ENCODE measurements around the gene KCNG4.

The KCNG4 gene

DNA sequence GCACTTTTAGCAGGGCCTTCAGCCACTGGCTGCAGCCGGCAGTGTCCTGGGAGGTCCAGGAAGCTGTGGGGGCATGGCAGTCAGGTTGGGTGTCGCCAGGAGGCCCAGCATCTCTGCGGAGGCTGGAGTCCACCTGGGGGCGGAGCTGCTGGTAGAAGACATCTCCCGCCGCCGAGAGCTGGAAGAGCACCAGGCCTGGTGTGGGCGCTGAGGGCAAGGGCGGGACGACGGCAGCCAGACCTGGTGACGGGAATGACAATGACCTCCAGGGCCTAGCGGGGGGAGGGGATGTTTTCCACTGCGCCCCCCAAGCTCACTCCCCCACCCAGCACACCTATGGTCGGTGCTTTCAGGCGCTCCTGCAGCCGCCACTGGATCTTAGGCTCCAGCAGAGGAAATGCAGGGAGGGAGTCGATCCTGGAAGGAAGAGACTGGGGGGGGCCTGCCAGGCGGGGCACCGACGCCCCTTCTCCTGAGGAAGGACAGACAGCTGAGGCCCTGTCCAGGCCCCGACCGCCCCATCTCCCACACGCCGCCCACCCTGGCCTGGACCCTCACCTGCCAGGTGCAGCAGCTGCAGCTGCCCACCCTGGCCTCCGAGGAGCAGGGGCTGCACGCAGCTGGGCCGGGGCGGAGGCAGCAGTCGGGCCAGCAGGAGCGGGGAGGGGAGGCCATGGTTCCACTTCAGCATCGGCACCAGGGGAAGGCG, 60.0 kb downstream of the KCNG4 start:
- Histone ChIP-seq H3K9me3 (ENCODE audit: low read length) (no peaks in the 10 kb centered on the region), H3K4me3 (ENCODE audit: low read length) (no peak overlapping the region), H3K36me3 (ENCODE audit: insufficient read depth, low read length) (peaks cover 62% of the 10 kb centered on the region), H3K27me3 (ENCODE audit: insufficient read depth, low read length) (no peaks in the 10 kb centered on the region), H2AFZ (ENCODE audit: low read depth, low read length) (no peak overlapping the region), H3K4me1 (ENCODE audit: insufficient read depth, low read length) (peaks cover 16% of the 10 kb centered on the region)

DNA sequence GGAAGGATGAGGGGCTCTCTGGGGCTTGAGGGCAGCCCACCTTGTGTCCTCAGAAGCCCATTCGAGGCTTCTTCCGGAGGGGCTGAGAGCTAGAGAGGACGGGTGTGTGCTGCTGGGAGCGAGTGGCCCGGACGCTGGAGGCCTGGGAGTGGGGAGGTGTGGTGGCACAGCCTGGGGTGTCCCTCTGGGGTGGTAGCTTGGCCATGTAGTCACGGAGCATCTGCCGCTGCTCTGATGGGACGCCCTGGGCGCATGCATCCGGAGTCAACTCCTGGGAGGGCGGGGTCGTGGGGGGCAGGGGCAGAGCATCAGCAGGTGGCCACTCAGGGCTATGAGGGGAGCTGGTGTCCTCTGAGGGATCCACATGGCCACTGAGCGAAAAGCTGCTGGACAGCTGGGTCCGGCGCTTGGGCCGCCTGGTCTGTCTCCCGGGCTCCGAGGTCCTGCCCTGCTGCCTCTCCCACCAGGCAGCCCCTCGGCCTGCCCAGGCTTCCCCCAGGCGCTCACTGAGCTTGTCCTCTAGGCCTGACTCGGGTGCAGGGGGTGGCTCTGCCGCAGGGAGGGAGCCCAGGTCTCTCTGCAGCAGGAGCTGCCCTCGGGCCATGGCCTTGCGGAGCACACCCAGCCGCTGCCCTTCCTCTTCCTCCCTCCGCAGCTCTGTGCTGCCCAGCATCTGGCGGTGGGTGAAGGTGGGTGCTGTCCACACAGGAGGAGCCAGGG, 60.8 kb downstream of the KCNG4 start:
- Histone ChIP-seq H3K9me3 (ENCODE audit: low read length) (no peaks in the 10 kb centered on the region), H2AFZ (ENCODE audit: low read depth, low read length) (no peak overlapping the region), H3K27me3 (ENCODE audit: insufficient read depth, low read length) (no peaks in the 10 kb centered on the region), H3K4me1 (ENCODE audit: insufficient read depth, low read length) (peaks cover 16% of the 10 kb centered on the region), H3K4me3 (ENCODE audit: low read length) (no peak overlapping the region), H3K36me3 (ENCODE audit: insufficient read depth, low read length) (peaks cover 55% of the 10 kb centered on the region)

DNA sequence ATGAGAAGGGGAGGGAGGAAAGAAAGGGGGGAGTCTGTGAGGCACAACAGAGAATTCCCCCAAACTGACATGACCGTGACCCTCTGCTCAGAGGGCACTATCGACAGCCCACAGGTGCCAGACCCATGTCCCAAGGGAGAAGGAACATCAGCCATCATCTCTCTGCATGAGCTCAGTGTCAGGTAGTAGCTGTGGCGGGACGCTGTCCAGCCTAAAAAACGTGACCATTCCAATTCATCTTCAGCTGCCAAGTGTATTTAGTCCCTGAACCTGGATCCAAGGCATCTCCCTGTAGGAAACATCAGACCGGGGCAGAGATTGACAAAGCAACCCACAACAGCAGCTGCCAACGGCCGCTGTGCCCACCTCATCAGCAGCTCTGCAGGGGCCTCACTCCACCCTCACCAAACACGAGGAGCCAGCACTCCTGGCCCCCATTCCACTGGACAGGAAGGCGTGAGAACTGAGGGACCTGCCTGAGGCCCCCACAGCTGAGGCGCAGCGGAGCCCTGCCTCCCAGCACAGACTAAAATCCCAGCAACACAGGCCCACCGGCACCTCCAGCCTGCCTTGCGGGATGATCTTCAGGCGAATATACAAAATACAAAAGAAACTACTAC, 61.6 kb downstream of the KCNG4 start:
- H3K36me3 ChIP-seq (ENCODE audit: insufficient read depth, low read length): peaks cover 47% of the 10 kb centered on the region

DNA sequence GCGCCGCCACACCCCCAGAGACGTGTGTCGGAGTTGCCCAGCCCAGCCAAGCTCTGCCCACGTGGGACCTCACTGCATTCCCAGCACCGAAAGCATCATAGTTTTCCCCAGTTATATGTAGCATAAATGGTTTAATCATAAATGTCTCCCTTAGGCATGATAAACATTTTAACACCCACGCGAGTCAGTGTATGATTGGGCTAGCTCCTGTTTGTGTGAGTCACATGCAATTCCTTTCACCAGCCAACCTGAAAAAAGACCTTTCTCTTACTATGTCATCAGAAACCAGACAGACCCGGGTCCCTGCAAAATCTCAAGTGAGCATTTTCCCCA, 62.1 kb downstream of the KCNG4 start:
- no peak overlapping the region for H2AFZ ChIP-seq (ENCODE audit: low read depth, low read length)
- H3K9me3 ChIP-seq (ENCODE audit: low read length): no peaks in the 10 kb centered on the region
- H3K4me3 ChIP-seq (ENCODE audit: low read length): no peak overlapping the region
- peaks cover 16% of the 10 kb centered on the region for H3K4me1 ChIP-seq (ENCODE audit: insufficient read depth, low read length)
- no peaks in the 10 kb centered on the region for H3K27me3 ChIP-seq (ENCODE audit: insufficient read depth, low read length)
- peaks cover 42% of the 10 kb centered on the region for H3K36me3 ChIP-seq (ENCODE audit: insufficient read depth, low read length)

More for the DNA sequence above, 61.6 kb downstream of the KCNG4 start:
- Histone ChIP-seq H3K4me1 (ENCODE audit: insufficient read depth, low read length) (peaks cover 16% of the 10 kb centered on the region), H3K9me3 (ENCODE audit: low read length) (no peaks in the 10 kb centered on the region), H3K27me3 (ENCODE audit: insufficient read depth, low read length) (no peaks in the 10 kb centered on the region), H3K4me3 (ENCODE audit: low read length) (no peak overlapping the region), H2AFZ (ENCODE audit: low read depth, low read length) (no peak overlapping the region)

DNA sequence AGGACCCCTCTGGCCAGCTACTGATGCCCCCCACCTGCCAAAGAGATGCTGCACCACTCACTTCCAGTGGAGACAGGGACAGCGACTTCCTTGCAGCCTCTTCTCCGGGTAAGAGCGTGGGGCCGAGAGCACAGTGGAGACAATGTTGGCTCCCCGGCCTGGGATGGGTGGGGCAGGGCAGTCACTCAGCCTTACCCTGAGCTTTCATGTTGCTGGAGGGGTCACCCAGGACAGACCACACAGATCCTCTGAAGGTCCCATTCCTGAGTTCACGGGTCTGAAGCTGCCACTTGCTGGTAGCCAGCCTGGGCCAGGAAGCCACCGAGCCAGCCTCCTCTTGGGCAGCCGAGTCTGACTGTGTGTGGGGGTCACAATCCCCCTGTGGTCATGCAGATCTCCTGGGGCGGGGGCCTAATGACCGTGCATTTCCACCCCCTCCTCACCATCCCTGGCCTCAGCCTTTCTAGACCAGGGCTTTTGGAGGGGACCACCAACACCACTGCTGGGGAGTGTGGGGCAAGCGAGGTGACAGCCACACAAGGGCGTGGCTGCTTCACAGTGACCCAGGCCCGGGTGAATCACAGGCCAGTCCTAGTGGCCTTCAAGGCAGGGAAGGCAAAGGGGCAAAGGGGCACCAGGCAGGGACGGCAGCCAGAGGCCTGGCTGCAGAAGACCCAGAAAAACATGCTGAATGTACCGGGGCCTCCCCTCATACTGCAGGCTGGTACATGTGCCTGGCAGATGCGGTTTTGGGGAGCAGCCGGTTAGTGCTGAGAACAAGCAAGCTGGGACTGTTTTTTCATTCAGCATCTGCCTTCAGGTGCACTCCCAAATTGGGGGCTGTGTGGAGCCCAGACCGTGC, 63.4 kb downstream of the KCNG4 start:
- peaks cover 16% of the 10 kb centered on the region for H3K4me1 ChIP-seq (ENCODE audit: insufficient read depth, low read length)
- no peak overlapping the region for H2AFZ ChIP-seq (ENCODE audit: low read depth, low read length)
- no peaks in the 10 kb centered on the region for H3K27me3 ChIP-seq (ENCODE audit: insufficient read depth, low read length)
- H3K36me3 ChIP-seq (ENCODE audit: insufficient read depth, low read length): peaks cover 29% of the 10 kb centered on the region
- no peak overlapping the region for H3K4me3 ChIP-seq (ENCODE audit: low read length)
- no peaks in the 10 kb centered on the region for H3K9me3 ChIP-seq (ENCODE audit: low read length)

DNA sequence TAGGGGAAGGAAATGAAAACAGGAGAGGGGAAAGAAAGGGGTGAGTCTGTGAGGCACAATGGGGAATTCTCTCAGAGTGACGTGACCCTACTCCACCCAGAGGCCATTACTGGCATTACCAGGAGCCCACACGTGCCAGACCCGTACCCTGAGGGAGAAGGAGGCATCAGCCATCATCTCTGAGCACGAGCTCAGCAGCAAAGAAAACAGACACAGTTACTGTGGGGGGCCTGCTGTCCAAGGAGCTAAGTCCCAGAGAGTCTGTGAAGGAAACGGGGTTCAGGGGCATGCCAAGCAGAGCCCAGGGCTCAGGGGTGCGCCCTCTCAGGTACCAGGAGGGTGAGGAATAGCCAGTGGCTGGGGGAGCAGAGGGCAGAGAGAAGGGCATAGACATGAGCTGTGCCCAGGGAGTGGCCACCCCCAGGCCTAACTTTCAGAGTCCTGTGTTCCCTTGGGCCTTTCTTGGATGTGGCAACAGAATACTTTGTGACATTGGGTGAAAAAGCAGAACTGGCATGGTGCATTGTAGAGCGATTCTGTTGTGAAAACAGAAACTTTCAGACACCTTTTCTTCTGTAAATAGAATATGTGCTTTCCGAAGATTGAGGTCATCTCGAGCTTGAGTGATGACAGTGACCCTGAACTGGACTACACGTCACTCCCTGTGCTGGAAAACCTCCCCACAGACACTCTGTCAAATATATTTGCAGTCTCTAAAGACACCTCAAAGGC, 64.3 kb downstream of the KCNG4 start:
- Histone ChIP-seq H2AFZ (ENCODE audit: low read depth, low read length) (no peak overlapping the region), H3K36me3 (ENCODE audit: insufficient read depth, low read length) (peaks cover 26% of the 10 kb centered on the region), H3K4me1 (ENCODE audit: insufficient read depth, low read length) (peaks cover 16% of the 10 kb centered on the region), H3K4me3 (ENCODE audit: low read length) (no peak overlapping the region), H3K9me3 (ENCODE audit: low read length) (no peaks in the 10 kb centered on the region), H3K27me3 (ENCODE audit: insufficient read depth, low read length) (no peaks in the 10 kb centered on the region)

DNA sequence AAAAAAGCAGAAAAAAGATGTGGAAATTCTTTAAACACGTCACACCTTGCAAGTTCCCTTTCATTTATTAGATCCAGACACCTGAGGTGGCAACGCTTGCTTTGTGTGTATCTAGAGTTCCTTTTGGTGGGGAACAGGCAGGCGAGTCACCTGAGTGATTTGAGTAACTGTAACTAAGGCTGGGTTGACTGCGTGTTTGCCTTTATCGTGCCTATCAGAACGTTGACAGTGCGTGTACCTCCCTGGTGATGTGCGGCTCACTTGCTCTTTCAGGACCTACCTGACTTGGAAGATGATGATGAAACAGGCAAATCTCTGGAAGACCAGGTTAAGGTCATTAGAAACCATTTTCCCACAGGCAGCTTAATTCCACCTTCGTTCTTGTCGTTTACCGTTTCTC, 65.4 kb downstream of the KCNG4 start:
- H3K4me1 ChIP-seq (ENCODE audit: insufficient read depth, low read length): peaks cover 16% of the 10 kb centered on the region
- H3K9me3 ChIP-seq (ENCODE audit: low read length): no peaks in the 10 kb centered on the region
- no peaks in the 10 kb centered on the region for H3K27me3 ChIP-seq (ENCODE audit: insufficient read depth, low read length)
- no peak overlapping the region for H2AFZ ChIP-seq (ENCODE audit: low read depth, low read length)
- H3K36me3 ChIP-seq (ENCODE audit: insufficient read depth, low read length): peaks cover 14% of the 10 kb centered on the region
- no peak overlapping the region for H3K4me3 ChIP-seq (ENCODE audit: low read length)

DNA sequence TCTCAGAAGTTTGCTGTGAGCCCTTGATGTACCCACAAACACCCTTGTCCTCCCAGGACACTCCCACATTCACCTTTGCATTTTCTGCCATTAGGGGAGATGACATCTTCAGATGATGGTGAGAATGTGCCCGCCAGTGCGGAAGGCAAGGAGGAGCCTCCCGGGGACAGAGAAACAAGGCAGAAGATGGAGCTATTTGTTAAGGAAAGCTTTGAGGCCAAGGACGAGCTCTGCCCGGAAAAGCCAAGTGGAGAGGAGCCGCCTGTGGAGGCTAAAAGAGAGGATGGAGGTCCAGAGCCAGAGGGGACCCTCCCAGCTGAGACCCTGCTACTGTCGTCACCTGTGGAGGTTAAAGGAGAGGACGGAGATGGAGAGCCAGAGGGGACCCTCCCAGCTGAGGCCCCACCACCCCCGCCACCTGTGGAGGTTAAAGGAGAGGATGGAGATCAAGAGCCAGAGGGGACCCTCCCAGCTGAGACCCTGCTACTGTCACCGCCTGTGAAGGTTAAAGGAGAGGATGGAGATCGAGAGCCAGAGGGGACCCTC, 70.0 kb downstream of the KCNG4 start:
- no peaks in the 10 kb centered on the region for H3K4me1 ChIP-seq (ENCODE audit: insufficient read depth, low read length)
- H3K4me3 ChIP-seq (ENCODE audit: low read length): no peak overlapping the region
- no peaks in the 10 kb centered on the region for H3K36me3 ChIP-seq (ENCODE audit: insufficient read depth, low read length)
- H3K27me3 ChIP-seq (ENCODE audit: insufficient read depth, low read length): no peaks in the 10 kb centered on the region
- H3K9me3 ChIP-seq (ENCODE audit: low read length): no peaks in the 10 kb centered on the region
- no peak overlapping the region for H2AFZ ChIP-seq (ENCODE audit: low read depth, low read length)

All from neuron (in vitro differentiated cells).